Measurements from ENCODE around the gene LIPT2.

- TF ChIP-seq CTCF (IDR thresholded peaks at IDR 0.05; ENCODE audit: low read depth, low read length, missing input control) (no peak), RXRA (IDR thresholded peaks at IDR 0.05) (no peak), GABPA (IDR thresholded peaks at IDR 0.05 in 1 of 2, conservative IDR thresholded peaks at IDR 0.05 in 1 of 2) (no peak), ZBTB33 (IDR thresholded peaks at IDR 0.05) (no peak), FOXA2 (IDR thresholded peaks at IDR 0.05) (no peak), ATF3 (IDR thresholded peaks at IDR 0.05) (no peak), MAX (IDR thresholded peaks at IDR 0.05) (no peak), JUND (IDR thresholded peaks at IDR 0.05) (no peak), EGR1 (IDR thresholded peaks at IDR 0.05; ENCODE audit: low read depth in 2 of 2) (no peak)
These were observed 24.6 kb downstream of the LIPT2 start for GRCh38 chr11:74468936-74469335.
